SU-DHL-6 (cell line): ENCODE results near the gene E2F1.

Source experiments
- EZH2phosphoT487 ChIP-seq: fragments of 200-600 bp; sonication (generic), shearing (Covaris generic); conservative IDR thresholded peaks from 2 replicates; pipeline ENCODE4 v1.6.1; 2018; ENCODE audit warnings: mild to moderate bottlenecking, antibody characterized with exemption, low read length, moderate library complexity, mixed read lengths
- TF ChIP-seq, protein P1 (sequence below): fragments of 200-600 bp; sonication (generic); IDR thresholded peaks from one replicate; pipeline ENCODE4 v1.5.1; 2017; ENCODE audit warnings: antibody characterized with exemption, mild to moderate bottlenecking, low read length, moderate library complexity; ENCODE audit not compliant: insufficient read depth, poor library complexity, severe bottlenecking

DNA sequence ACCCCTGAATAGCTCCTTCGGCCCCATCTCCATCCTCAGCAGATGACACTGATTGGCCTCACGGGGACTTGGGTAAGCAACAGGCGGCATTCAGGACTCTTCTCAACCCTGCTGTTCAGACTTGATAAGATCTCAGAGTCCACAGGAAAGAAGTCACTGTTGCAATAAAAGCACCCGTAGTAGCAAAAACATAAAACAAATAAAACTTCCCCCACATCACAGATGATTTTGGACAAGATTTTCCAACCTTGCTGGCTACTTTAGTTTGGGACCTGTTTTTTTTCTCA is 41.2 kb downstream of the E2F1 start:
- TF ChIP-seq, protein P1, sequence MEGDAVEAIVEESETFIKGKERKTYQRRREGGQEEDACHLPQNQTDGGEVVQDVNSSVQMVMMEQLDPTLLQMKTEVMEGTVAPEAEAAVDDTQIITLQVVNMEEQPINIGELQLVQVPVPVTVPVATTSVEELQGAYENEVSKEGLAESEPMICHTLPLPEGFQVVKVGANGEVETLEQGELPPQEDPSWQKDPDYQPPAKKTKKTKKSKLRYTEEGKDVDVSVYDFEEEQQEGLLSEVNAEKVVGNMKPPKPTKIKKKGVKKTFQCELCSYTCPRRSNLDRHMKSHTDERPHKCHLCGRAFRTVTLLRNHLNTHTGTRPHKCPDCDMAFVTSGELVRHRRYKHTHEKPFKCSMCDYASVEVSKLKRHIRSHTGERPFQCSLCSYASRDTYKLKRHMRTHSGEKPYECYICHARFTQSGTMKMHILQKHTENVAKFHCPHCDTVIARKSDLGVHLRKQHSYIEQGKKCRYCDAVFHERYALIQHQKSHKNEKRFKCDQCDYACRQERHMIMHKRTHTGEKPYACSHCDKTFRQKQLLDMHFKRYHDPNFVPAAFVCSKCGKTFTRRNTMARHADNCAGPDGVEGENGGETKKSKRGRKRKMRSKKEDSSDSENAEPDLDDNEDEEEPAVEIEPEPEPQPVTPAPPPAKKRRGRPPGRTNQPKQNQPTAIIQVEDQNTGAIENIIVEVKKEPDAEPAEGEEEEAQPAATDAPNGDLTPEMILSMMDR = no peak
- no peak for TF ChIP-seq EZH2phosphoT487
